AG10803 (cell line): ENCODE results near the gene SFXN5.

Experiments used
- DNase-seq: peaks from one replicate; pipeline ENCODE4 v3.0.0; 2010; ENCODE audit warnings: low read depth
- H3K4me3 ChIP-seq: 2 replicates; pipeline ENCODE4 v1.5.1; 2011; ENCODE audit warnings: mild to moderate bottlenecking, low read length, control low read depth
- CTCF ChIP-seq: conservative IDR thresholded peaks from 2 replicates; pipeline ENCODE4 v1.5.1; 2011; ENCODE audit warnings: mild to moderate bottlenecking, low read length, control low read depth, inconsistent platforms

SFXN5 gene

GRCh38 chr2:72917877-72918553 is 153.5 kb downstream of the SFXN5 start:
- TF ChIP-seq CTCF = no peak
- DNase-seq = no peak
- no peak overlapping the region for H3K4me3 ChIP-seq

- H3K4me3 ChIP-seq = no peak within 1 kb of the TSS
- TF ChIP-seq CTCF = no peak
Observed at GRCh38 chr2:72917138-72917876, 154.2 kb downstream of the SFXN5 start, which contains the start of gene EMX1. EMX1 (plus strand) TSS chr2:72917519; CDS start chr2:72917853, 334 bp downstream.

GRCh38 chr2:72916743-72917137 is 154.8 kb downstream of the SFXN5 start:
- TF ChIP-seq CTCF = no peak
- no peak overlapping the region for H3K4me3 ChIP-seq
- no peak for DNase-seq

More at GRCh38 chr2:72917138-72917876, 154.2 kb downstream of the SFXN5 start, which contains the start of gene EMX1:
- no peak for DNase-seq

GRCh38 chr2:72915907-72916742 is 155.4 kb downstream of the SFXN5 start:
- no peak for TF ChIP-seq CTCF
- DNase-seq = no peak
- no peak overlapping the region for H3K4me3 ChIP-seq

- no peak for TF ChIP-seq CTCF
- no peak overlapping the region for H3K4me3 ChIP-seq
- DNase-seq = no peak
Observed at GRCh38 chr2:72915320-72915906, 156.1 kb downstream of the SFXN5 start.

GRCh38 chr2:72914589-72915319 is 156.8 kb downstream of the SFXN5 start:
- no peak for DNase-seq
- H3K4me3 ChIP-seq = no peak overlapping the region
- TF ChIP-seq CTCF = no peak
